Endothelial cell of umbilical vein (primary cell): ENCODE results near the gene TRAF3IP1.

Experiments
- CTCF ChIP-seq, 2 donors: IDR thresholded peaks; 1 replicate in 1 of 2; 2 replicates in 1 of 2; pipeline ENCODE4 v1.5.1; 2011; ENCODE audit warnings: low read length in 2 of 2, mild to moderate bottlenecking in 2 of 2, moderate library complexity in 2 of 2, control low read depth in 1 of 2, inconsistent platforms in 1 of 2, low read depth in 1 of 2; ENCODE audit not compliant: insufficient read depth in 1 of 2; ENCODE audit errors: extremely low read depth in 1 of 2
- EZH2 ChIP-seq: IDR thresholded peaks from 2 replicates; pipeline ENCODE4 v1.6.1; 2012; ENCODE audit warnings: borderline replicate concordance, low read depth, mild to moderate bottlenecking, moderate library complexity, low read length, inconsistent platforms; ENCODE audit not compliant: severe bottlenecking
- POLR2A ChIP-seq: IDR thresholded peaks from 2 replicates; pipeline ENCODE4 v1.6.1; 2012; ENCODE audit warnings: low read depth, mild to moderate bottlenecking, control low read depth, low read length
- POLR2AphosphoS5 ChIP-seq: IDR thresholded peaks from 2 replicates; pipeline ENCODE4 v1.6.1; 2012; ENCODE audit warnings: low read depth, mild to moderate bottlenecking, control low read depth, low read length, moderate library complexity; ENCODE audit not compliant: insufficient read depth

- TF ChIP-seq EZH2: no peak
- TF ChIP-seq CTCF (IDR thresholded peaks at IDR 0.05; ENCODE audit: extremely low read depth in 1 of 2, insufficient read depth in 1 of 2, low read depth in 1 of 2, low read length in 2 of 2): no peak
- TF ChIP-seq POLR2A: no peak
- TF ChIP-seq POLR2AphosphoS5: no peak
Measured at GRCh38 chr2:238378230-238379095, 58.1 kb downstream of the TRAF3IP1 start.
